Measurements from ENCODE around the gene CASS4.

DNA sequence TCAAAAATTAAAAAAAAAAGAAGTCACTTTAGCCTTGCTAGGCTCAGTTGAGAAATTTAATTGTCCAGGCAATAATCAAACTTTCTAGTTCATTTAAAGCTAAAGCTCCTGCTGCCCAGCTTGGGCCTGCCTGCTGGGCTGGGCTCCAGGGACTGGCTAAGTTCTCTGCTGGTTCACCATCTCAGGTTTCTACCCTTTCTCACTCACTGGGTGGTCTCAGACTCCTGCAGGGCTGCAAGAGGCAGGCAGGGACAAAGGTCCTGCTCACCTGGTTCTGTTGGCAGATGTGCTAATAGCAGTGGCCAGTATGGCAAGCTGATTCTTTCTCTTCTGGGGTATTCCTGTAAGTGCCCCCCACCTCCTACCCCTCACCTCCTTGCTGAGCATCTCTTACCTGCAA, 35.2 kb downstream of the CASS4 start:
- no peak for TF ChIP-seq CTCF (optimal IDR thresholded peaks at IDR 0.05 in 1 of 3, IDR thresholded peaks at IDR 0.05 in 1 of 3, conservative IDR thresholded peaks at IDR 0.05 in 1 of 3; ENCODE audit: extremely low read depth in 1 of 3, insufficient read depth in 2 of 3, low read length in 3 of 3)
- no peak for TF ChIP-seq EZH2 (IDR thresholded peaks at IDR 0.05; ENCODE audit: low read length)

All from keratinocyte (primary cell).